ENCODE data around the gene TRIM45.

The TRIM45 gene

DNA sequence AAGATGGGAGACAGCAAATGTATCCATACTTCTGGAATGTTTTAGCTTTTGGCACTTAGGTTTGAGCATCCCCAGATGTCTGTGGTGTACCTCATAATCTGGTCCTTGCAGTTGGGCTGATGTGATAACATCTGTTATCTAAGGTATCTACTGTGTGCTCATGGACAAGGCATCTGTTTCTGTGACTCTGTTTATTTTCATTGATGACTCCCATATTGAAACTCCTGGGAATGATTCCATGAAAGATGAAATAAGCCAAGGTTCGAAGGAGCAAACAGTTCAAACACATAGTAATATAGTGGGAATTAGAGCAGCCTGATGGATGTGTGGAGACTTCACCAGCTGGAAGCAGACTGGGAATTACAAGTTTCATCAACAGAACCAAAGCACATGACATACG lies 20.7 kb upstream of the TRIM45 start:
- DNase-seq, result no peak
- in situ Hi-C loops (cut with HindIII; ENCODE audit: low pct_ligation_motif_present, low sequenced_read_pairs), result no loop called here
- Histone ChIP-seq H3K27me3 (replicated peaks) (no peaks in the 10 kb centered on the region), H3K4me3 (ENCODE audit: low read depth, low read length) (no peak overlapping the region), H3K27ac (no peak overlapping the region), H3K36me3 (replicated peaks) (no peaks in the 10 kb centered on the region)
- TF ChIP-seq, protein P1, sequence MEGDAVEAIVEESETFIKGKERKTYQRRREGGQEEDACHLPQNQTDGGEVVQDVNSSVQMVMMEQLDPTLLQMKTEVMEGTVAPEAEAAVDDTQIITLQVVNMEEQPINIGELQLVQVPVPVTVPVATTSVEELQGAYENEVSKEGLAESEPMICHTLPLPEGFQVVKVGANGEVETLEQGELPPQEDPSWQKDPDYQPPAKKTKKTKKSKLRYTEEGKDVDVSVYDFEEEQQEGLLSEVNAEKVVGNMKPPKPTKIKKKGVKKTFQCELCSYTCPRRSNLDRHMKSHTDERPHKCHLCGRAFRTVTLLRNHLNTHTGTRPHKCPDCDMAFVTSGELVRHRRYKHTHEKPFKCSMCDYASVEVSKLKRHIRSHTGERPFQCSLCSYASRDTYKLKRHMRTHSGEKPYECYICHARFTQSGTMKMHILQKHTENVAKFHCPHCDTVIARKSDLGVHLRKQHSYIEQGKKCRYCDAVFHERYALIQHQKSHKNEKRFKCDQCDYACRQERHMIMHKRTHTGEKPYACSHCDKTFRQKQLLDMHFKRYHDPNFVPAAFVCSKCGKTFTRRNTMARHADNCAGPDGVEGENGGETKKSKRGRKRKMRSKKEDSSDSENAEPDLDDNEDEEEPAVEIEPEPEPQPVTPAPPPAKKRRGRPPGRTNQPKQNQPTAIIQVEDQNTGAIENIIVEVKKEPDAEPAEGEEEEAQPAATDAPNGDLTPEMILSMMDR (IDR thresholded peaks at IDR 0.05; ENCODE audit: low read depth, low read length, missing control alignments), result no peak

DNA sequence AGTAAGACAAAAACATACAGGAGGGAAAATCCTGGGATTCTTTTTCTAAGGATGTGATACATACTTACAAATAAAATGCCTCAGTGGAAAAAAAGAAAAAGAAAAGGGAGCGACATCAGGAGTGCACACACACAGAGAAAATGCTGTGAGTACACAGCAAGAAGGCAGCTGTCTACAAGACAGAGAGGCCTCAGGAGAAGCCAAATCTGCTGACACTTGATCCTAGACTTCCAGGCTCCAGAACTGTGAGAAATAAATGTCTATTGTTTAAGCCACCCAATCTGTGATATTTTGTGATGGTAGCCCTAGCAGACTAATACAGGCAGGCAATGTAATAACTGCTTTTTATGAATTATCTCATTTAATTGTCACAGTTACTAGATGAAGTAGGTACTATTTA lies 17.0 kb upstream of the TRIM45 start:
- H3K36me3 ChIP-seq (replicated peaks), result no peaks in the 10 kb centered on the region
- no peak overlapping the region for H3K27ac ChIP-seq
- TF ChIP-seq, protein P1 (IDR thresholded peaks at IDR 0.05; ENCODE audit: low read depth, low read length, missing control alignments), result no peak
- H3K4me3 ChIP-seq (ENCODE audit: low read depth, low read length), result no peak overlapping the region
- in situ Hi-C loops (cut with HindIII; ENCODE audit: low pct_ligation_motif_present, low sequenced_read_pairs), result no loop called here
- H3K27me3 ChIP-seq (replicated peaks), result no peaks in the 10 kb centered on the region
- DNase-seq, result no peak

DNA sequence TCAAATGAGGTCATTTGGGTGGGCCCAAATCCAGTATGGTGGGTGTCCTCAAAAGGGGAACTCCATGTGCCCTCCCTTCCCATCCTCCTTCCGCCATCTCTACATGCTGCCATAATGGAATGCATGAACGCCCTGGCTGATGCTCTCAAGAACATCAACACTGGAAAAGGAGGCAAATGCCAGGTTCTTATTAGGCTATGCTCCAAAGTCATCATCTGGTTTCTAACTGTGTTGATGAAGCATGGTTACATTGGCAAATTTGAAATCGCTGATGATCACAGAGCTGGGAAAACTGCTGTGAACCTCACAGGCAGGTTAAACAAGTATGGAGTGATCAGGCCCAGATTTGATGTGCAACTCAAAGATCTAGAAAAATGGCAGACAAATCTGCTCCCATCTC lies 16.6 kb upstream of the TRIM45 start:
- in situ Hi-C loops (cut with HindIII; ENCODE audit: low pct_ligation_motif_present, low sequenced_read_pairs), result no loop called here
- TF ChIP-seq, protein P1 (IDR thresholded peaks at IDR 0.05; ENCODE audit: low read depth, low read length, missing control alignments), result no peak
- no peak overlapping the region for H3K4me3 ChIP-seq (ENCODE audit: low read depth, low read length)

DNA sequence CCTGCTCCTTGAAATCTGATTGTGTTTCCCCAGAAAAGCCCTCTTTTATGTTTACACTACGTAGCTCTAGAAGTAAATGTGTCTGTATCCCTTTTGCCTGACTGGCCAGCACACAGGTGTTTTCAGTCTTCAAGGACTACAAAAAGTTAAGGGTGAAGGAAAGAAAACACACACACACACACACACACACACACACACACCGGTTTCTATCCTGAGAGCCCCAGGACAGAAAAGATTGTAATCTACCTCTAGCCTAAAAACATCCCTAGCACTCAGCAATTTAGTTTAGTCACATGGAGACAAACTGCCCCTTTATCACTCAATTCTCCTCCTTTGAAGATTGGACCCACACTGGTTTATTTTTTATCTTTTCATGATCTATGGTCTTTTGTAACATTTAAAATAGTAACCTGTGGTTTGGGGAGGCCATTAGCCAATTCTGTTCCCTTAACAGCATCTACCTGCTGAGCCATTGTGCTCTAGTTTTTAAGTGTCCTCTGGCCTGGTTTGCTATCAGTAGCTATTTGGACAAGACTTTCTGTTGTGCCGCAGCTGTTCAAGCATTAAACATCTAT lies 15.8 kb upstream of the TRIM45 start:
- Histone ChIP-seq H3K36me3 (replicated peaks) (no peaks in the 10 kb centered on the region), H3K4me3 (ENCODE audit: low read depth, low read length) (no peak overlapping the region), H3K27ac (no peak overlapping the region), H3K27me3 (replicated peaks) (no peaks in the 10 kb centered on the region)
- TF ChIP-seq, protein P1 (IDR thresholded peaks at IDR 0.05; ENCODE audit: low read depth, low read length, missing control alignments), result no peak
- no peak for DNase-seq
- in situ Hi-C loops (cut with HindIII; ENCODE audit: low pct_ligation_motif_present, low sequenced_read_pairs), result no loop called here

More for the DNA sequence above, 16.6 kb upstream of the TRIM45 start:
- H3K27ac ChIP-seq, result no peak overlapping the region
- H3K36me3 ChIP-seq (replicated peaks), result no peaks in the 10 kb centered on the region
- no peak for DNase-seq
- no peaks in the 10 kb centered on the region for H3K27me3 ChIP-seq (replicated peaks)

DNA sequence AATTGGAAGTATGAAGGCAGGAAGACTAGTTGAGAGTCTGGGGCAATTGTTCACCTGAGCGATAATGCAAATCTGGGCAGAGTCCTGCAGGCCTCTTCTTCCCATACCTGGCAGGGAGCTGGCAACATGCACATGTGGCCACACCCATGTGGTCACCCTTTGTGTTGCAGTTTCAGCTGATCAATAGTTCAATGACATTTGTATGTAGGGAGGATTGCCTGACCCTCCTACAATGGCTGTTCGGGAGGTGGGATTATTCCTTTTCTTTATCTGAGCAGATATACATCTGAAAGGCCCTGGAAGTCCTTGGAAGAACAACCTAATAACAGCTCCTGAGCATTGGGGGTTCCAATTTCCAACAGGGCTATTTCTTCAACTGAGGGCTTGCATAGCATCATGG lies 15.2 kb upstream of the TRIM45 start:
- Histone ChIP-seq H3K27me3 (replicated peaks) (no peaks in the 10 kb centered on the region), H3K27ac (no peak overlapping the region), H3K36me3 (replicated peaks) (no peaks in the 10 kb centered on the region), H3K4me3 (ENCODE audit: low read depth, low read length) (no peak overlapping the region)
- TF ChIP-seq, protein P1 (IDR thresholded peaks at IDR 0.05; ENCODE audit: low read depth, low read length, missing control alignments), result no peak
- DNase-seq, result no peak
- in situ Hi-C loops (cut with HindIII; ENCODE audit: low pct_ligation_motif_present, low sequenced_read_pairs), result no loop called here

DNA sequence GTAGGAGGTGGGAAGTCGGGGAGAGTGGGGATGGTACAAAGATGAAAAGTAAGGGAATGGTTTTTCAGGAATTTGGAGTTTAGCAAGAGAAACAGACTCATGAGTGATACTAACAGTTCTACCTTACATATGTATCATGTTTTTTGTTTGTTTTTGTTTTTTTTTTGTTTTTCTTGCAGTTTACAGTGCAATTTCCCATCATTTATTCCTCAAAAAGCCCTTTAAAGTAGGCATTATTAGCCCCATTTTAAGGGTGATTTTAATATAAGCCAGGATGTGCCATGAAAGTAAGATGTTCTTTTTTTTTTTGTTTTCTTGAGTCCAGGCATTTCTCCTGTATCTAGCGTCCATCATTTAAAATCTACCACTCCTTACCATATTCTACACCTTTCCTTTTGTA lies 13.8 kb upstream of the TRIM45 start:
- no peaks in the 10 kb centered on the region for H3K36me3 ChIP-seq (replicated peaks)
- DNase-seq, result no peak
- no peak overlapping the region for H3K27ac ChIP-seq
- in situ Hi-C loops (cut with HindIII; ENCODE audit: low pct_ligation_motif_present, low sequenced_read_pairs), result no loop called here
- TF ChIP-seq, protein P1 (IDR thresholded peaks at IDR 0.05; ENCODE audit: low read depth, low read length, missing control alignments), result no peak
- no peaks in the 10 kb centered on the region for H3K27me3 ChIP-seq (replicated peaks)
- no peak overlapping the region for H3K4me3 ChIP-seq (ENCODE audit: low read depth, low read length)
